ENCODE results near the gene RCE1.

The RCE1 gene

GRCh38 chr11:66870131-66870530 is 26.9 kb downstream of the RCE1 start:
- no peak for TF ChIP-seq CTCF (conservative IDR thresholded peaks at IDR 0.05; ENCODE audit: low read depth, low read length)
- no peak overlapping the region for H3K4me3 ChIP-seq (ENCODE audit: low read depth, low read length)
- no peak for DNase-seq (ENCODE audit: low read depth)

- TF ChIP-seq CTCF (conservative IDR thresholded peaks at IDR 0.05; ENCODE audit: low read depth, low read length), result no peak
- no peak overlapping the region for H3K4me3 ChIP-seq (ENCODE audit: low read depth, low read length)
- no peak for DNase-seq (ENCODE audit: low read depth)
These were observed 27.6 kb downstream of the RCE1 start for GRCh38 chr11:66870616-66871520.

- H3K4me3 ChIP-seq (ENCODE audit: low read depth, low read length), result no peak overlapping the region
- DNase-seq (ENCODE audit: low read depth), result no peak
- TF ChIP-seq CTCF (conservative IDR thresholded peaks at IDR 0.05; ENCODE audit: low read depth, low read length), result no peak
These were observed 28.3 kb downstream of the RCE1 start for GRCh38 chr11:66871521-66871901.

- no peak for TF ChIP-seq CTCF (conservative IDR thresholded peaks at IDR 0.05; ENCODE audit: low read depth, low read length)
- H3K4me3 ChIP-seq (ENCODE audit: low read depth, low read length), result no peak overlapping the region
- no peak for DNase-seq (ENCODE audit: low read depth)
These were observed 31.0 kb downstream of the RCE1 start for GRCh38 chr11:66874232-66874631.

GRCh38 chr11:66875378-66875777 is 32.1 kb downstream of the RCE1 start:
- TF ChIP-seq CTCF (conservative IDR thresholded peaks at IDR 0.05; ENCODE audit: low read depth, low read length), result no peak
- no peak overlapping the region for H3K4me3 ChIP-seq (ENCODE audit: low read depth, low read length)
- DNase-seq (ENCODE audit: low read depth), result no peak

- no peak for TF ChIP-seq CTCF (conservative IDR thresholded peaks at IDR 0.05; ENCODE audit: low read depth, low read length)
- DNase-seq (ENCODE audit: low read depth), result peak; percentile 78
- H3K4me3 ChIP-seq (ENCODE audit: low read depth, low read length), result no peak overlapping the region
These were observed 34.5 kb downstream of the RCE1 start for GRCh38 chr11:66877588-66878385.

All from choroid plexus epithelial cell (primary cell).